Middle frontal gyrus (tissue), 1 donor: ENCODE results near the gene CDC25B.

Source experiments
- DNase-seq: peaks from one replicate; pipeline ENCODE4 v3.0.0-alpha.2; 2015; ENCODE audit warnings: low spot score; ENCODE audit errors: extremely low spot score

The CDC25B gene

GRCh38 chr20:3802524-3803239 lies 6.6 kb downstream of the CDC25B start:
- DNase-seq = no peak

- DNase-seq = no peak
Observed at GRCh38 chr20:3803289-3803688, 7.2 kb downstream of the CDC25B start.

- DNase-seq = no peak
Observed at GRCh38 chr20:3803854-3804253, 7.7 kb downstream of the CDC25B start.

- DNase-seq = no peak
Observed at GRCh38 chr20:3804254-3804751, 8.2 kb downstream of the CDC25B start.

GRCh38 chr20:3804781-3805180 lies 8.7 kb downstream of the CDC25B start:
- DNase-seq = no peak

- no peak for DNase-seq
Observed at GRCh38 chr20:3808544-3808943, 12.4 kb downstream of the CDC25B start.

- peak; percentile 87 for DNase-seq
Observed at GRCh38 chr20:3811467-3812258, 15.6 kb downstream of the CDC25B start.

- DNase-seq = no peak
Observed at GRCh38 chr20:3812259-3812681, 16.2 kb downstream of the CDC25B start.

- no peak for DNase-seq
Observed at GRCh38 chr20:3812975-3813847, 17.1 kb downstream of the CDC25B start.

GRCh38 chr20:3813848-3814581 lies 17.9 kb downstream of the CDC25B start:
- no peak for DNase-seq

- DNase-seq = no peak
Observed at GRCh38 chr20:3814928-3815495, 18.9 kb downstream of the CDC25B start.

- no peak for DNase-seq
Observed at GRCh38 chr20:3815703-3816315, 19.7 kb downstream of the CDC25B start.

GRCh38 chr20:3818155-3819151 lies 22.3 kb downstream of the CDC25B start:
- DNase-seq = no peak

- no peak for DNase-seq
Observed at GRCh38 chr20:3819411-3820047, 23.4 kb downstream of the CDC25B start.

GRCh38 chr20:3820048-3820900 lies 24.2 kb downstream of the CDC25B start, which contains the start of gene AP5S1:
AP5S1 (plus strand) TSS chr20:3820547; CDS start chr20:3822118, 1,571 bp downstream.
- peak; percentile 90 for DNase-seq

GRCh38 chr20:3820901-3821727 lies 25.0 kb downstream of the CDC25B start:
- no peak for DNase-seq
